Activated CD8-positive, alpha-beta memory T cell treated with anti-CD3 and anti-CD28 coated beads for 24 hours (primary cell): ENCODE measurements around the gene PRKAR2B.
"Not testable (repeated sequence)": the region's sequence is repeated elsewhere in the genome, so short reads cannot be mapped to it uniquely, and the experiment has no call there.

Experiments
- DNase-seq: peaks from one replicate; pipeline ENCODE4 v3.0.0-alpha.2; 2020

Gene PRKAR2B

DNA sequence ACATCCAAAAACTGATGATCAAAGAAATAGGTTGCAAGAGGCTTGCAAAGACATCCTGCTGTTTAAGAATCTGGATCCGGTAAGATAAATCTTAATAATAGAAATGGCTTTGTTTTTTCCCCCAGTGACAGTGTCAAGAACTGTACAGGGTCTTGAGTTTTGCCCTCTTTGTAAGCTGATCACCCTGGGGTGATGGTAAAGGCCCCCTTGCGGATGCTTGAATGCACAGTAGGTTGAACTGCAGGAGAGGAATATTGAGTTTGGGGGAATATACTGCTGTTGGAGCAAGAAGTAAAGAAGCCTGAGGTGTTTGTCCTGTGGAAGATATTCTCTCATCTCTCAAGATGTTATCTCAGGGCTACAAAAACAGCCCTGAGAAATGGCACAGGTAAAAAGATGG, 83.7 kb downstream of the PRKAR2B start:
- DNase-seq = no peak

DNA sequence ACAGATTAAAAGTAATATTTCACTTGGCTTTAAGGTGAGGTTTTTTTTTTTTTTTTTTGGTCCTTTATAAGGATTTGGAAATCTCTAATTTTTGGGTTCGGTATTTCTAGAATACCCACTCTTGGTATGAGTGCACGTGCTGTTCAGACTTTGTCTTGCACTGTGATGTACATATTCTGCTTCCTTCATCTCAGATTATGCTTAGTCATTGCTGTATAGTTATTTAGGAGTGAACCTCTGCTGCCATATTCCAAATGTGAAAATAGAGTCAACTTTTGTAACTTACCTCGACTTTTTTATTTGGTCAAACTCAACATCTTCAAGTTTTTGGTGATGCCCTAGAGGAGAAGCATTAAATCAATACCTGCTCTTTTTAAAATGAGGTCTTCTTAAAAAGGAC, 84.2 kb downstream of the PRKAR2B start:
- no peak for DNase-seq

DNA sequence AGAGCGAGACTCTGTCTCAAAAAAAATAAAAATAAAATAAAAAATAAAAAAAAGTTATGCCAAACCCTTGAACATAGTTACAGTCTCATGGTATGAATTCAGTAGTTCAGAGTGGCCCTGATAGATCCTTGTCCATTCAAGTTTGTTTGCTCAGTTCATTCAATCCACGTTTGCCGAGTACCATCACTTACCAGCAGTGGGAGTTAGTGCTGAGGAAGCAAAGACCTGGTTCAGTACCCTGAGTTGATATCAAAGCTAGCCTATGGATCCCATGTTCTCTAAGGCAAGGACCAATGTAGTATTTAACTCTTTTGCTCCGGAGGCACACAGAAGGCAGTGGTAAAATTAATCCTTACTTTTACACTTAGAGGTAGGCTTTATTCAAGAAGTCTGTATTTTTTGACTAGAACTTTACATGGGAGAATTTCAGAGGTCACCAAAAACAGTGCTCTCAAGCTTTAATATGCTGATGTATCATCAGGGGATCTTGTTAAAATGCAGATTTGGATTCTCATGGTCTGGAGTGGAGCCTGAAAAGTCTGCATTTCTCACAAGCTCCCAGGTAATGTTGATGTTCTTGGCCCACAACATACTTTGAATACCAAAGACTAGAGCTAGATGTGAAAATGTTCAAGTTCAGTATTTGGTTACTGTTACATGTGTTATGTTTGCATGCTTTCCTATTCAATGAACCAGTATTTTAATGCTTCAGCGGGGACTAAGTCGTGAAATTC, 86.1 kb downstream of the PRKAR2B start:
- no peak for DNase-seq

DNA sequence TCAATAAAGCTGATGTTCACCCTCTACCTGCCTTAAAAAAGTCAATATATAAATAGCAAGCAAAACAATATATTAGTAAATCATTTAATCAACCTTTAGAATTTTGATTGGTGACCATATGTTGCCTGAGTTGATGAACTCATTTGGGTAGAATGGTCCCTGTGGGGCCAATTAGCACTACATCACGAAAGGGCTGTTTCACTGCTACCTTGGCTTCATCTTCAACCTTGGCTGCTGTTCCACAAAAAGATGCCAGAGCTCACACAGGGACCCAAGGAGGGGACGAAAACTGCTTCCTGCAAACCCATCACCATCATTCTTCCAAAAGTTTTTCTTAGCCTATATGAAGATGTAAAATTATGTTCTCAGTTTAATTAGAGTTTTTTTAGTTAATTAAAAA, 88.9 kb downstream of the PRKAR2B start:
- DNase-seq = no peak

DNA sequence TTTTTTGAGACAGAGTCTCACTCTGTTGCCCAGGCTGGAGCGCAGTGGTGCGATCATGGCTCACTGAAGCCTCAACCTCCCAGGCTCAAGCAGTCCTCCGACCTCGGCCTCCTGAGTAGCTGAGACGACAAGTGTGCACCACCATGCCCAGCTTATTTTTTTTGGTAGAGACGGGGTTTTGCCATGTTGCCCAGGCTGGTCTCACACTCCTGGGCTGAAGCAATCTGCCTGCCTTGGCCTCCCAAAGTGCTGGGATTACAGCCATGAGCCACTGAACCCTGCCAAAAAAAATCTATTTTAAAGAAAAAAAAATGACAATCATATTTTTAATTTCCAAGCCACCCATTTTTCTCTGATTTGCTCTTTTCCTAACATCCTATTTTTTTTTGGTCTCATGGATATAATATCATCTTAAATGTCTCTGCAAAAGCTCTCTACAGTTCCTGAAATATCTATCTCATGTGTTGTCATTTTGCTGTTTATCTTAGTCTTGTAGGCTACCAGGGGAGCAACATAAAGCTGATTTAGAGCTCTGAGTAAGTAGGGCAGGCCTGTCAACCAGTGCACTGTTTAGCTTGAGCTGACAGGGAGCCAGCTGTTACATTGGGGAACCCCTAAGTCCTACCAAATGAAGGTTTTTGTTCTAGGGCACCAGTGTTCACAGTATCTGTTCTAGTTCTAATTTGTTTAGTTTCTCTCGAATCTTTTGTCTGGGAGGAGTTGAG, 94.4 kb downstream of the PRKAR2B start:
- no peak for DNase-seq

DNA sequence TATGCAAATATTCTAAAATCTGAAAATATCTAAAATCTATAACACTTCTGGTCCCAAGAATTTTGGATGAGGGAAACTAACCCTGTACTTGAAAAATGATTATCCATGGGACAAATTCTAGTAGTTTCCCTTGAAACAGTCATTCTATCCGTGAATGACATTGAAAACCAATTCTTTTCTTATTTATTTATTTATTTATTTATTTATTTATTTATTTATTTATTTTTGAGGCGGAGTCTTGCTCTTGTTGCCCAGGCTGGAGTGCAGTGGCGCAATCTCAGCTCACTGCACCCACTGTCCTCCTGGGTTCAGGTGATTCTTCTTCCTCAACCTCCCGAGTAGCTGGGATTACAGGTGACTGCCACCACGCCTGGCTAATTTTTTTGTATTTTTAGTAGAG, 99.4 kb downstream of the PRKAR2B start:
- DNase-seq = not testable (repeated sequence)

DNA sequence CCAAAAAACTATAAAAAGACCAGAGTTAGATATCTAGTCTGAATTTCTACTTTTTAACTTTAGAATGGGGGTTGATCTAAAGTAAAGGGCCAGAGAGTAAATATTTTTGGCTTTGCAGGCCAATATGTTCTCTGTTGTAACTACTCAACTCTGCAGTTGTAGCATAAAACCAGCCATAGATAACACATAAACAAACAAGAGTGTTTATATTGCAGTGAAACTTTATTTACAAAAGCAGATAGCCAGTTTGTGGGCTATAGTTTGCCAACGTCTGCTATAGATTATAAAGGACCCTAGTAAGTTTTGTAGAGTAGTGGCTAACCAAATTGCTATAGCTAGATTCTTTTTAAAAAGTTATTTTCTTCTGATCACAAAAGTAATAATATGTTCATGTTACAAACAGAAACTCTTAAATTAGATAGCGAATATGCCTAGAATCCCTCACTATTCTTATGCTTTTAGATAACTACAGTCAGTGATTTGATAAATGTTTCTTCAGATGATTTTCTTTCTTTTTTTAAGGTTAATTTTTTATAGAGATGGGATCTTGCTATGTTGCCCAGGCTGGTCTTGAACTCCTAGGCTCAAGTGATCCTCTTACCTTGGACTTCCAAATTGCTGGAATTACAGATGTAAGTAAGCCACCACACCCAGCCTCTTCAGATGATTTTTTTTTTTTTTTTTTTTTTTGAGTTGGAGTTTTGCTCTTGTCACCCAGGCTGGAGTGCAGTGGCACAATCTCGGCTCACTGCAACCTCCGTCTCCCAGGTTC, 100.7 kb downstream of the PRKAR2B start:
- DNase-seq = no peak

DNA sequence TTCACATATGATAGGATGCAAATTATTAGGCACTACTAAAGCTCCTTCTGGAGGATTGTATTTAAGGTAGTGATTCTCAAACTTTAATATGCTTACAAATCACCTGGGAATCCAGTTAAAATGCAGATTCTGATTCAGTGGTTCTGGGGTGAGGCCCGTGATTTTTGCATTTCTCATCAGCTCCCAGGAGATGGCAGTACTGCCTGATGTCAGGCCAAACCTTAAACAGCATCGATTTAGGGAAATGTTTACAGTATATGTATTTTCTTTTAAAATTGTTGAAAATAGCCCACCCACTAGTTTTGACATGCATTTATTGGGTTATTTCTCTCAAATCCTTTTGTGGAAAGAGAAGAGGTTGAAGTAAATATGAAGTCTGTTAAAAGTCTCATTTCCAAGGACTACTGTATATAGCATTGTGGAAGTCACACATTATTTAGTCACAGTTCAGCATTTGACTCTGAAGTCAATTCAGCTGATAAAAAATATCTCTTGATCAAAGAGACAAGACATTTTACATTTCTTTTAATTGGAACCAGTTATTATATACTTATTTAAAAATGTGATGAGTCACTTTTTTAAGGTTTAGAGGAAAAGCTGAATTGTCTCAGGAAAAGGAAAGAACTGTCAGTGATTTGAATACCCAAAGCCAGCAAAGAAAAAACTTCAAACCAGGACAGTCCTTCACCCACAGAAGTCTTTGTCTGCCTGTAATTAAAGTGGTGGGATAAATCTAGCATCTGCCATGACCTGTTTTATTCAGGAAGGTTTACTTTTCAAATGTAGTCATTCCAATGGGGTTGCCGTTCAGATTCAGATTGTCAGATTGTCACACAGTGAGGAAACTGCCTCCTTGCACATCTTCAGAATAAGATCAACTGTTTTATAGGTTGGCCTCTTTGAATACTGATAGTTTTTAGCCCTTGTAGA, 103.2 kb downstream of the PRKAR2B start:
- no peak for DNase-seq

DNA sequence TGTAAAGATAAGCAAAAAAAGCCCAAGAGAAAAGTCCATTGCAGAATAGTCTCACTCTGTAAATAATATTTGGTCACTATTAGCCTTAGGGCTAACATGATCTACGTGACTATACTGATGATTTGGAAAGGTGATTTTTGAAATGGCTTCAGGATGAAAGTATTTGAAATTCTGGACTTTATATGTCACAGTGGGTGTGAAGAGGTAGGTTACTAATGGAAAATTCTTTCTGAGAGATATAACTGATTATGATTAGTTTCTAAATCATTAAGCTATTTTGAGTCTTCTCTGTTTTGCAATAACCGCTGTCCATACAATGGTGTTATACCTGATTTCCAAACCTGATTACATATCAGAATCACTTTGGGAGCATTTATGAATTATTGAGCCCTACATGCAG, 104.2 kb downstream of the PRKAR2B start:
- DNase-seq = no peak

DNA sequence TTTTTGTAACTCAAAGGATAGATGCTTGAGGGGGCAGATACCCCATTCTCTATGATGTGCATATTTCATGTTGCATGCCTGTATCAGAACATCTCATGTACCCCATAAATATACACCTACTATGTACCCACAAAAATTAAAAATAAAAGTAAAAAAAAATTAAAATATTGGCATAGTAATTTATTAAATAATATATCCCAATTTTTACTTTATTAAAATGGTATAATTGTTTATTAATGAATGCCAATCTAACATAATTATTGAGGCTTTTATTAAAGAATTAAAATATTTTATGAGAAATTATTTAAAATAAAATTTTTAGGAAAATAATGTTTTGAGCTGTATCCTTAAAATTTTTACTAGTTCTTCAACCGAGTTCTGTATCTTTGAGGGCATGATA, 105.4 kb downstream of the PRKAR2B start:
- no peak for DNase-seq

DNA sequence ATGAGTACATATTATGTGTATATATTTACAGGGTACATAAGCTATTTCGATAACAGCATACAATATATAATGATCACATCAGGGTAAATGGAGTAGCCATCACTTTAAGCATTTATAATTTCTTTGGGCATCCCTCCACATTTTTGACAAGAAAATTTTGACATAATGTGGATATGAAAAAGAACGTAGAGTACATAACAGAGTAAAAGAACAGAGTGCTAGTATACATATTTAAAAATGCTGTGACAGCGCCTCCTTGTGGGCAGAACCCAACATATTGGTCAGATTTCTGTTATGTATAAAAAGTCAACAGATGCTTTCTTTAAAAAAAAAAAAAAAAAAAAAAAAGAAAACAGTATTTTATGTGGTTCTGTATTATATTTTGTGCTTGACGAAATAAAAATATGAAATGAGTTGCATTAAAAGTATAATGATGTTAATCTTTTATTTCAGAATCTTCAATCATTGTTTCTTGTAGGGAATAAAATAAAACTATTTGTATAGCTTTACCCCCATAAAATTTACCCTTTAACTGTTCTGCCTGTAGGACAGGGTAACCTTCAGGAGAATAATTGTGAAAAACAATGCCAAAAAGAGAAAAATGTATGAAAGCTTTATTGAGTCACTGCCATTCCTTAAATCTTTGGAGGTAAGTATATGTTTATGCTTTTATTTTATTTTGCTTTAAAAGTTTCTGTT, 106.0 kb downstream of the PRKAR2B start:
- DNase-seq = peak; percentile 87

DNA sequence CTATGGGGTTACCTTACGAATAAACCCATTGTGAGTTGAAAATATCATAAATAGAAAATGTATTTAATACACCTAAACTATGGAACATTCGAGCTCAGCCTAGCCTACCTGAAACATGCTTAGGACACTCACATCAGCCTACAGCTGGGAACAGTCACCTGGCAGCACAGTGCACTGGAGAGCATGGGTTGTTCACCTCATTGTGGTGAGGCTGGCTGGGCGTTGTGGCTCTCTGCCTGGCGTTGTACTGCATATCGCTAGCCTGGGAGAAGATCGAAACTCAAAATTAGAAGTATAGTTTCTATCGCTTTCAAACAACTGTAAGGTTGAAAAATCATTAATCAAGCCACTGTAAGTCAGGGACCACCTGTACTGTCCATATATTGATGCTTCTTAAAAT, 107.0 kb downstream of the PRKAR2B start:
- DNase-seq = no peak

DNA sequence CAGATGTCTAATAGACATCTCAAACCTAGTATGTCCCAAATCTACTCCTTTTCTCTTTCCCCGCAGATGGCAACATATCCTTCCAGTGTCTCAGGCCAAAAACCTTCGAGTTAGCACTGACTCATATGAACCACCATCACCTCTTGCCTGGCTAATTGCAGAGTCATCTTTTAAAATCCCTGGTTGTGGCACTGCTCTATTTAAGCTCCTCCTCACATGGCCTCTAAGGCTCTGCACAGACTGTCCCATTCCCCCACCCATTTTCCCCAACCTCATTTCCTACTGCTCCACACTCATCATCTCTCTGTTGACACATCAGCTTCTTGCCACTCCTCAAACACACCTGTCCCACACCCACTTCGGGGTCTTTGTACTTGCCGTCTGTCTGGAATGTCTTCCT, 107.5 kb downstream of the PRKAR2B start:
- DNase-seq = no peak

DNA sequence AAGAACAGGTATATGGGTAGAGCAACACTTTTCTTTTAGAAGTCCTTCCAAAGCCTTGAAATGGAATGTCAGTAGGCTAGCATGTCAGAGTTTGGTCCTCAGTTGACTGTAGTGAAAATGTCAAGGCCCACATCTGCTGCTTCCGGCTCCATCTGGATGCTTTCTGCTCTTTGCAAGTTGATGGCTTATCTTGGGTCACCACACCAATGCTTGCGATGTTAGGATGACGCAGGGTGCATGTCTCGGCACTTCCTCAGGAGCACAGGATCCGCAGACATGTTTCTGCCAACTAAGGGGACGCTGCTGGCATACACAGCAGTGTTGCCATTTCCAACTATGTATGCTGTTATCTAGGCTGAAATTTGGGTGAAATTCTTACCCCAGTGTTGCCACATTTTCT, 110.3 kb downstream of the PRKAR2B start:
- no peak for DNase-seq

DNA sequence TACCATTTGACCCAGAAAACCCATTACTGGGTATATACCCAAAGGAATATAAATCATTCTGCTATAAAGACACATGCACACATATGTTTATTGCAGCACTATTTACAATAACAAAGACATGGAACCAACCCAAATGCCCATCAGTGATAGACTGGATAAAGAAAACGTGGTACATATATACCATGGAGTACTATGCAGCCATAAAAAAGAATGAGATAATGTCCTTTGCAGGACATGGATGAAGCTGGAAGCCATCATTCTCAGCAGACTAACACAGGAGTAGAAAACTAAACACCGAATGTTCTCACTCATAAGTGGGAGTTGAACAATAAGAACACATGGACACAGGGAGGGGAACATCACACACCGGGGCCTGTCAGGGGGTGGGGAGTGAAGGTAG, 111.2 kb downstream of the PRKAR2B start:
- not testable (repeated sequence) for DNase-seq

DNA sequence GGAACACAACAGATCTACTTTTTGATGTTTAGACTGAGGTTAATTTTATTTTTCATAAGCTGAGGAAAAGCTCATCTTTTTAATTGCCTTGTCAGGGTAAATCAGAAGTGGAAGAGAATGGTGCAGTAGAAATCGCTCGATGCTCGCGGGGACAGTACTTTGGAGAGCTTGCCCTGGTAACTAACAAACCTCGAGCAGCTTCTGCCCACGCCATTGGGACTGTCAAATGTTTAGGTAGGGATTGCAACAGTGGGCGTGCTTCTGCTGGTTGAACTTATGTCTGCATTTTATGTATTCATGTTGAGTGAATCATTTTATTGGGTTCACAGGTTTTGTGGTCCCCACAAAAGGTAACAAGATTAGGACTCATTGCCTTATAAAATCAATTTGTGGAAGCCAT, 112.6 kb downstream of the PRKAR2B start:
- DNase-seq = no peak

DNA sequence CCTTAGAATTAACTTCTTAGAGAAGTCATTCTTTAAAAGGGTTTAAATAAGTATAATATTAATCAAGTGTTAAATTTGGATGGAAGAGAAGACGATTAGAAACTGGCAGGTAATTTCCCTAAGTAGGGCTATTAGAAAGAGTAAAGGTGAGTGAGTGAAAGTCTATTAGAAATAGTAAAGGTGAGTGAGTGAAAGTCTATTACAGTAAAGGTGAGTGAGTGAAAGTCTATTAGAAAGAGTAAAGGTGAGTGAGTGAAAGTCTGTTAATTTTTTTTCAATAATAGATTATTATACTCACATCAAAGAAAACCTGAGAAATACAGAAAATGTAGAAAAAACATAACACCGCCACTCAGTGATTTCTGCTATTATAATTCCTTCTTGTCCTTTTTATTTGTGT, 113.5 kb downstream of the PRKAR2B start:
- no peak for DNase-seq

DNA sequence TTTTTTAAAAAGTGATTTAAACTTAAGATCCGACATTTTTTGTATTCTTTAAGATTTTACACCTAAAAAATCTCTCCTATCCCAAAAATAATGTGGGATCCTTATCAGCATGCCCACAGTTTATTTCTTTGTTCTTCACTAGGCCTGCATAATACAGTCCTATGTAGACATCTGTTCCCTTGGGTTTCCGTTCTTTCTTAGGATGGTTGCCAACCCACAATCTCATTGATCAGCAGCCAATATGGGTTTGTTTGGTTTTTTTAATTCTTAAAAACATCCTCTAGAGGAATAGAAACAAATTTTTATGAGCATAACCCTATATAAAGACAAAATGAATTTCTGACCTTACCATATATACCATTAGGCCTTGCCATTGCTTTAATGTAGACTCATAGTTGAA, 115.9 kb downstream of the PRKAR2B start:
- no peak for DNase-seq

DNA sequence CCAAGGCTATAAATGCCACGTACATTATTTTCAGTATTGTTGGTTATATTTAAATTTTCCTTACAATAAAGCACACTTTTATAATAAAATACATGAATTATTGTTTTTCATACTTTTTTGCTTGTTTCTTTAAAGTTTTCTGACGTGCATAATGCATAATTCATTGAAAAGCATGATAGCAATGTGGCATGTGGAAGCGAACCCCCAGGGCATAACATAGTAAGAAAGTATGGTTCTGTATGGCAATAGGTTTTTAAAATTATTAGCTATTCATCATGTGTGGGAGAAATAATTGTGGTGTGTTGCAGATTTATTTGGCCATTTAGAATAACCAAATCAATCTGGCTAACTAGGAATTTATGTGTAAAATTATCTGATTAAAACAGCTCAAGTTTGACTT, 116.9 kb downstream of the PRKAR2B start:
- DNase-seq = no peak

DNA sequence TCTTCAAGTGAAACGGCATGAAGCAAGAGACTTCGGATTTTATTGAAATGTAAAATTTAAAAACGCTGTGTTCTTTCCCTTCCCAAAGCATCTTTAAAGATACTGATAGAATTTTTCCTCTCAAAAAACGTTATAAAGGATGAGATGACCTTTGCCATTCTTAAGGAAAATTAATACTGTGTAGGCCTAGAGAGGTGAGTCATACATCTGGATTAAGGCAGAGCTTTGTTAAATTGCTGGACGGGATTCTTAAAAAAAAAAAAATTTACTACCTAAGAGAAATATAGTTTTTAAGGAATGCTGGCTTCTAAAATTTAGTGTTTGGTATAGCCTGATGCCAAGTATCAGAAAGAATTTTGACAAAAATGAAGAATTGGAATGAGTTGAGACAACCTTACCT, 118.0 kb downstream of the PRKAR2B start:
- DNase-seq = no peak

DNA sequence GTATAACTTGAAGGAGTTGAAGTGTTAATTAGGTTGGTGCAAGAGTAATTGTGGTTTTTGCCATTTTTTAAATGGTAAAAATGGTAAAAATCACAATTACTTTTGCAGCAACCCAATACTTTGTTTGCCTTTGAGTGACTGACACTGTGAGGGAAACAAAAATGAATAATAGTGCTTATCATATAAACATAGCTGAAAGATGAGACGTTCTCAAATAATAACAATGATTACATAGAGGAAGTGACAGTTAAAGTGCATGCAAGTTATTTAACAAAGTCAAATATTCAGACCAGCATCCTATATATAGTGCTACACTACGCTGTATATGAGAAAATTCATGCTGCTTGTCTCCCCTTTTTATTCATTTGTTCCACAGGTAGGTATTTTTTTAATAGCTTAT, 119.6 kb downstream of the PRKAR2B start:
- no peak for DNase-seq

DNA sequence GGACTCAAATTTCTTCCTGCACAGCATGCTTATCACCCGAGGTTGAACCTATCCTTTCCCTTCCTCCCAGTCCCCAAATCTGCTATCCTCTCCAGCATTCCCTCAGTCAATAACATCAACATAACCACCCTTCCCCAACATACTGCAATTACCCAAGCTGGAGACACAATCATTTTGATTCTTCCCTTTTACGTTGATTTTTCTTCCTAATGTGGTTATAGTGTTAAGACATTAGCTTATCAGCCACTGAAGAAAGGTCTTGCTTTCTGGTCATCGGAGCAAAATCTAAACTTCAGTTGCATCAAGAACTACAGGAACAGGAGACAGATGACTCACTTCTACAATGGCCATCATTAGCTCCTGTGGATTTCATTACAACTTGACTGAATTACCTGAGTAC, 120.8 kb downstream of the PRKAR2B start:
- no peak for DNase-seq
